Ishikawa (cell line): ENCODE data around the gene TSPAN31.

Experiments
- CEBPB ChIP-seq: IDR thresholded peaks from 2 replicates; pipeline ENCODE4 v1.6.1; 2012
- CREB1 ChIP-seq: IDR thresholded peaks from 2 replicates; pipeline ENCODE4 v1.6.1; 2012; ENCODE audit warnings: low read depth
- EGR1 ChIP-seq: IDR thresholded peaks from 2 replicates; pipeline ENCODE4 v1.6.1; 2012
- EP300 ChIP-seq: IDR thresholded peaks from 2 replicates; pipeline ENCODE4 v1.6.1; 2012; ENCODE audit warnings: borderline replicate concordance
- FOXM1 ChIP-seq: IDR thresholded peaks from 2 replicates; pipeline ENCODE4 v1.6.1; 2012; ENCODE audit warnings: low read depth, borderline replicate concordance
- MAX ChIP-seq: IDR thresholded peaks from 2 replicates; pipeline ENCODE4 v1.6.1; 2012
- NFIC ChIP-seq: IDR thresholded peaks from 2 replicates; pipeline ENCODE4 v1.6.1; 2012
- RAD21 ChIP-seq: IDR thresholded peaks from 2 replicates; pipeline ENCODE4 v1.6.1; 2012; ENCODE audit warnings: low read depth
- TAF1 ChIP-seq: IDR thresholded peaks from 2 replicates; pipeline ENCODE4 v1.6.1; 2012; ENCODE audit warnings: low read depth, mild to moderate bottlenecking
- TCF12 ChIP-seq: IDR thresholded peaks from 2 replicates; pipeline ENCODE4 v1.6.1; 2012; ENCODE audit warnings: low read depth
- TEAD4 ChIP-seq: IDR thresholded peaks from 2 replicates; pipeline ENCODE4 v1.6.1; 2012
- USF1 ChIP-seq: IDR thresholded peaks from 2 replicates; pipeline ENCODE4 v1.6.1; 2012
- YY1 ChIP-seq: IDR thresholded peaks from 2 replicates; pipeline ENCODE4 v1.6.1; 2012; ENCODE audit warnings: low read depth
- ZBTB7A ChIP-seq: IDR thresholded peaks from 2 replicates; pipeline ENCODE4 v1.6.1; 2012; ENCODE audit warnings: low read depth
- TF ChIP-seq, protein P1 (sequence below): IDR thresholded peaks from 2 replicates; pipeline ENCODE4 v1.6.1; 2012; ENCODE audit warnings: low read depth, mild to moderate bottlenecking

The TSPAN31 gene

DNA sequence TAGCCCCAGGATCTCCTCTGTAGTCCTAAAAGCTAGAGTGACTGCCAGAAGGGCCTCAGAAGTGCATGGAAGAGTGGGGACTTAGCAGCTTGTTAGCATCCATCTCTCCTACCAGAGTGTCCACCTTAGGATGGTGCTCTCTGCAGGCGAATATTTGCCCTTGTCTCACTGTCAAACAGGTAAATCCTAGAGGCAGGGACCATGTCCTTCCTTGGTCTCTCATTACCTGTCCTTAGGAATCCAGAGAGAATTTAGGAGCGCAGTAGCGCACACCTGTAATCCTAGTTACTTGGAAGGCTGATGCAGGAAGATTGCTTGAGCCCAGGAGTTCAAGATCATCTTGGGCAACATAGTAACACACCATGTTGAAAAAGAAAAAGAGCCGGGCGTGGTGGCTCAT lies 27.7 kb upstream of the TSPAN31 start:
- TF ChIP-seq USF1 (no peak), MAX (no peak), NFIC (no peak), TCF12 (no peak), EP300 (no peak), RAD21 (no peak), FOXM1 (no peak), TEAD4 (no peak), YY1 (no peak), CREB1 (no peak)
- TF ChIP-seq, protein P1, sequence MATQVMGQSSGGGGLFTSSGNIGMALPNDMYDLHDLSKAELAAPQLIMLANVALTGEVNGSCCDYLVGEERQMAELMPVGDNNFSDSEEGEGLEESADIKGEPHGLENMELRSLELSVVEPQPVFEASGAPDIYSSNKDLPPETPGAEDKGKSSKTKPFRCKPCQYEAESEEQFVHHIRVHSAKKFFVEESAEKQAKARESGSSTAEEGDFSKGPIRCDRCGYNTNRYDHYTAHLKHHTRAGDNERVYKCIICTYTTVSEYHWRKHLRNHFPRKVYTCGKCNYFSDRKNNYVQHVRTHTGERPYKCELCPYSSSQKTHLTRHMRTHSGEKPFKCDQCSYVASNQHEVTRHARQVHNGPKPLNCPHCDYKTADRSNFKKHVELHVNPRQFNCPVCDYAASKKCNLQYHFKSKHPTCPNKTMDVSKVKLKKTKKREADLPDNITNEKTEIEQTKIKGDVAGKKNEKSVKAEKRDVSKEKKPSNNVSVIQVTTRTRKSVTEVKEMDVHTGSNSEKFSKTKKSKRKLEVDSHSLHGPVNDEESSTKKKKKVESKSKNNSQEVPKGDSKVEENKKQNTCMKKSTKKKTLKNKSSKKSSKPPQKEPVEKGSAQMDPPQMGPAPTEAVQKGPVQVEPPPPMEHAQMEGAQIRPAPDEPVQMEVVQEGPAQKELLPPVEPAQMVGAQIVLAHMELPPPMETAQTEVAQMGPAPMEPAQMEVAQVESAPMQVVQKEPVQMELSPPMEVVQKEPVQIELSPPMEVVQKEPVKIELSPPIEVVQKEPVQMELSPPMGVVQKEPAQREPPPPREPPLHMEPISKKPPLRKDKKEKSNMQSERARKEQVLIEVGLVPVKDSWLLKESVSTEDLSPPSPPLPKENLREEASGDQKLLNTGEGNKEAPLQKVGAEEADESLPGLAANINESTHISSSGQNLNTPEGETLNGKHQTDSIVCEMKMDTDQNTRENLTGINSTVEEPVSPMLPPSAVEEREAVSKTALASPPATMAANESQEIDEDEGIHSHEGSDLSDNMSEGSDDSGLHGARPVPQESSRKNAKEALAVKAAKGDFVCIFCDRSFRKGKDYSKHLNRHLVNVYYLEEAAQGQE, result no peak

DNA sequence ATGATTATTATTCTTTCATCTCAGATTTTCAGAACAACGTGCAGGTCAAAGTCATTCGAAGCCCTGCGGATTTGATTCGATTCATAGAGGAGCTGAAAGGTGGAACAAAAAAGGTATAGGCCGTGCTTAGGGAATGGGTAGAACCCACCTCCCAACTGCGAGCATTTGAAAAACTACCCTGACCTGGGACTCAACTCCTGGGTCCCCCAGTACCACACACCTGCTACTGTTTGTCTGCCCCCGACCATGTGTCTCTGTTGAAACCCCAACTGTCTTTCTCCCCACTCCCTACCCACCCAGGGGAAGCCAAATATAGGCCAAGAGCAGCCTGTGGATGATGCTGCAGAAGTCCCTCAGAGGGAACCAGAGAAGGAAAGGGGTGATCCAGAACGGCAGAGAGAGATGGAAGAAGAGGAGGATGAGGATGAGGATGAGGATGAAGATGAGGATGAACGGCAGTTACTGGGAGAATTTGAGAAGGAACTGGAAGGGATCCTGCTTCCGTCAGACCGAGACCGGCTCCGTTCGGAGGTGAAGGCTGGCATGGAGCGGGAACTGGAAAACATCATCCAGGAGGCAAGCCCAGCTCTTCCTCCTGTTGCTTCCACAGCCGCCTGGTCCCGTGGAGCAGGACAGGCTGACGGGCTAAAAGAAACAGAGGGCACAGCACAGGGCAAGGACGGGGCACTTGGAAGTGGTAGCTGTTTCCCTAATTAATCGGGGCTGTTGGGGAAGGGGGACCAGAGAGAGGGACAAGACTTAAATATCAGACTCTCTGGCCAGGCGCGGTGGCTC lies 26.8 kb upstream of the TSPAN31 start:
- TF ChIP-seq RAD21 (no peak), CEBPB (no peak), MAX (no peak), EP300 (no peak), TAF1 (no peak)

DNA sequence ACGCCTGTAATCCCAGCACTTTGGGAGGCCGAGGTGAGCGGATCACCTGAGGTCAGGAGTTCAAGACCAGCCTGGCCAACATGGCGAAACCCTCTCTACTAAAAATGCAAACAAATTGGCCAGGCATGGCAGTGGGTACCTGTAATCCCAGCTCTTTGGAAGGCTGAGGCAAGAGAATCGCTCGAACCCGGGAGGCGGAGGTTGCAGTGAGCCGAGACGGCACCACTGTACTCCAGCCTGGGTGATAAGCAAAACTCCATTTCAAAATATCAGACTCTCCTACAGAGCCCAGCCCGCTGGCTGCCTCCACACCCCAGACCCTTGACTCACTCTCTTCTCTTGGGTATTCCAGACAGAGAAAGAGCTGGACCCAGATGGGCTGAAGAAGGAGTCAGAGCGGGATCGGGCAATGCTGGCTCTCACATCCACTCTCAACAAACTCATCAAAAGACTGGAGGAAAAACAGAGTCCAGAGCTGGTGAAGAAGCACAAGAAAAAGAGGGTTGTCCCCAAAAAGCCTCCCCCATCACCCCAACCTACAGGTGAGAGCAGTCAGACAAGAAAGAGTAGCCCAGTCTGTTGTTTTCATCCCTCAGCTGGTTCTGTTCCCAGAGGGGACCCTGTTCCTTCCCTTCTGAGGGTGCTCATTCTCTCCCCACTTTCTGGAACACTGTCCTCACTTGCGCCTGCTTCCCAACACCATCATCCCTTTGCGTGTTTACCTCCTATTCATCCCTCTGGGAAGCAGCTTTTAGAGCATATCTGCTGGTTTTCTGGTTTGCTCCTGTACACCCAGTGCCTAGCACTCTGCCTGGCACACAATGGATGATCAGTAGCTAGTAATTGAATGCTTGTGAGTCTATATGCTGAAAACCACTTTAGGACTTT lies 26.0 kb upstream of the TSPAN31 start:
- TF ChIP-seq ZBTB7A (no peak), EGR1 (no peak)

- TF ChIP-seq CREB1, result no peak
- no peak for TF ChIP-seq NFIC
- TF ChIP-seq EGR1, result no peak
- no peak for TF ChIP-seq FOXM1
- TF ChIP-seq TAF1, result no peak
- no peak for TF ChIP-seq YY1
- TF ChIP-seq TCF12, result no peak
- no peak for TF ChIP-seq CEBPB
- TF ChIP-seq MAX, result no peak
- TF ChIP-seq TEAD4, result no peak
- TF ChIP-seq RAD21, result no peak
- no peak for TF ChIP-seq ZBTB7A
Observed at GRCh38 chr12:57719777-57720605, 24.8 kb upstream of the TSPAN31 start.

DNA sequence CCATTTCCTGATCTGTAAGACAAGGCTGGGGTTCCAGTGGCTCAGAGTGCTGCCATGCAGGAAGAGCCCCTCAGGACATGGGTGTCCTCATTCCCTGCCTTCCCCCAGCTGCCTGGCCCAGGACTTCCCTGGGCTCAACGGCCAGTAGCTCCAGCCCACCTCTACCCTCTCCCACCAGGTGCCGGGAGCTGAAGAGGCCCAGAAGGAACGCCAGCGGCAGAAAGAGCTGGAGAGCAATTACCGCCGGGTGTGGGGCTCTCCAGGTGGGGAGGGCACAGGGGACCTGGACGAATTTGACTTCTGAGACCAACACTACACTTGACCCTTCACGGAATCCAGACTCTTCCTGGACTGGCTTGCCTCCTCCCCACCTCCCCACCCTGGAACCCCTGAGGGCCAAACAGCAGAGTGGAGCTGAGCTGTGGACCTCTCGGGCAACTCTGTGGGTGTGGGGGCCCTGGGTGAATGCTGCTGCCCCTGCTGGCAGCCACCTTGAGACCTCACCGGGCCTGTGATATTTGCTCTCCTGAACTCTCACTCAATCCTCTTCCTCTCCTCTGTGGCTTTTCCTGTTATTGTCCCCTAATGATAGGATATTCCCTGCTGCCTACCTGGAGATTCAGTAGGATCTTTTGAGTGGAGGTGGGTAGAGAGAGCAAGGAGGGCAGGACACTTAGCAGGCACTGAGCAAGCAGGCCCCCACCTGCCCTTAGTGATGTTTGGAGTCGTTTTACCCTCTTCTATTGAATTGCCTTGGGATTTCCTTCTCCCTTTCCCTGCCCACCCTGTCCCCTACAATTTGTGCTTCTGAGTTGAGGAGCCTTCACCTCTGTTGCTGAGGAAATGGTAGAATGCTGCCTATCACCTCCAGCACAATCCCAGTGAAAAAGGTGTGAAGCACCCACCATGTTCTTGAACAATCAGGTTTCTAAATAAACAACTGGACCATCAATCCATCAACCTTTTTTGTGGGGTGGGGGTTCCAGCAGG lies 23.9 kb upstream of the TSPAN31 start:
- TF ChIP-seq NFIC, result no peak
- TF ChIP-seq TAF1, result no peak

- TF ChIP-seq TAF1 (no peak), RAD21 (no peak), YY1 (no peak), TEAD4 (no peak), ZBTB7A (no peak), USF1 (no peak), EGR1 (no peak), MAX (no peak), NFIC (no peak), FOXM1 (no peak), EP300 (no peak), CREB1 (no peak), TCF12 (no peak), CEBPB (no peak)
- TF ChIP-seq, protein P1, result no peak
Observed at GRCh38 chr12:57722716-57723629, 21.9 kb upstream of the TSPAN31 start.
